GM19452 (cell line): ENCODE data around the gene EPN1.

Experiments used
- ATAC-seq: cut with Tn5 transposase; IDR thresholded peaks from one replicate; pipeline ENCODE4 v1.9.1; 2021; ENCODE audit not compliant: unreplicated experiment

The EPN1 gene

DNA sequence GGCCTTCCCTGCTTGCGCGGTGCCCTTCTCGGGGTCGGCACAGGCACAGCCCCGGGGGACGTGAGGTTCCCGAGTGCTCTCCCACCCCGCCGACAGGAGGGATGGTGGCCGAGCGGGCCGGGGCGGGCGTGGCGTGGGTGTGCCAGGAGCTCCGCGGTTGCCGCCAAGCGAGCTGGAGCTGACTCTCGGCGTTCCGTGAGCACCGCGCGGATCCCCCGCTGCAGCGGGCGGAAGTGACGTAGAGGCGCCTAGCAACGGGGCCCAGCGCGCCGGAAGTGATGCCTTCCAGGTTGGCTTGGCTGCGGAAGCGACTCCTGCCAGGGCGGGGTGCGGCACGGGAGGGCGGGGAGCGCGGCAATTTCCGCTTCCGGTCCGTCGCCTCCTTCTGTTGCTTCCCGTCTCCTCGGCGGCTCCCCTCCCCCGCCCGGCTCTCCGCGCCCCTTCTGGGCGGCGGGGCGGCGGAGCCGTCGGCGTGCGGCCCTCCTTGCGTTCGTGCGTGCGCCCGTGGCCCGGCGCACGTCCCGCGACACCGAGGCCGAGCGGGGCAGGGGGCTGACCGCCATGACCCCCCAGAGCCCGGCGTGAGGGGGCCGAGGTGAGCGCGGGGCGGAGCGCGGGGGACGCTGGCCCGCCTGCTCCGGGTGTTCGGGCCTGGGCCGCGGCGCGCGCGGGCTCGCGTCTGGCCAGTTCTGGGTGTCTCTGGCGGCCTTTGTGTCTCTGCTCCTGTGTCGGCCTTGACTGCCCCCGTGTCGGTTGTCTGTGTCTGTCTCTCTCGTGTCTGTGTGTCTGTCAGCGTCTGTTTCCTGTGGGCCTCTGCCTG is at the start of gene EPN1:
EPN1 (plus strand) TSS at position 386 of the 820 bp plus-strand sequence. CDS start 3,402 bp downstream, outside the sequence.
- ATAC-seq, result peak; percentile 64

- ATAC-seq, result no peak
These were observed 48.7 kb upstream of the EPN1 start for GRCh38 chr19:55626350-55626749.

DNA sequence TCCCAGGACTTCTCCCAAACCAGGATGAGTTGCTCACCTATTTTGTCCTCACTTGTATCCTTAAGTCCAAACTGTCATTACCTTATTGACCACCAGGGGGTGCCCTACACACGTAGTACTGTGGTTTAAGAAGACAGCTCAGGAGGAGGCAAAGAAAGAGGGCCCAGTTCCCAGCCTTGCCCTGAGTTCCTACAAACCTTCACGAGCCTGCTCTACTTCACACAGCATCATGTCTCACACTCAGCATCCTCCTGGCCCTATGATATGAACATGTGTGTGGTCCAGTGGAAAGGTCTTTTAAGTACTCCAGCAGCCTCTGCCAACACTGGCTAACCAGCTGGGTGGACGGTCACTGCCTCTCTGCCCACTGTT is 42.6 kb upstream of the EPN1 start:
- no peak for ATAC-seq

GRCh38 chr19:55633861-55634260 is 41.2 kb upstream of the EPN1 start:
- no peak for ATAC-seq

- ATAC-seq, result no peak
These were observed 39.7 kb upstream of the EPN1 start for GRCh38 chr19:55635334-55635717.

DNA sequence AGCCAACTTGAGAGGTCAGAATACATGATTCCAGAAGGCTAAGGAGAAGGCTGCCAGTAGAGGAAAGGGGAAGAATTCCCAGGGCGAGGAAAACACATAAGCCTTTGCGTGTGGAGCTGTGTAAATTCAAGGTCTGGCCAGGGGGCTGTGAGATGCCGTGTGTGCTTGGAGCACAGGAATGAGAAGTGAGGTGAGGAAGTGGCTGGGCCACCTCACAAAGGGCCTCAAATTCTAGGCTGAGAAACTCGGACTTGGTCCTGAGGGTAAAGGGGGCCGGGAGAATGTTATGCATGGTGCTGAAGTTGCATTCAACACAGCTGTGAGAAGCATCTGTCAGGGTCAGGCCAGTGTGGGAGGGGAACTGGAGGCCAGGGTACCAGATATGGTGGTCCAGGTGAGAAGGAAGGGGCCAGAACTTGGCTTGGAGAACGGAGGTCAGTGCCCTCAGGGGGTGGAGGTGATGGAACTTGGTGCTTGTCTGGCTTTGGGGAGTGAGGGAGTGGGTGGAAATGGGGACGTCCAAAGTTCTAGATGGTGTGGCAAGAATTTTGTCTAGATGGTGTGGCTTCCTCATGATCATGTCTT is 39.1 kb upstream of the EPN1 start:
- no peak for ATAC-seq

DNA sequence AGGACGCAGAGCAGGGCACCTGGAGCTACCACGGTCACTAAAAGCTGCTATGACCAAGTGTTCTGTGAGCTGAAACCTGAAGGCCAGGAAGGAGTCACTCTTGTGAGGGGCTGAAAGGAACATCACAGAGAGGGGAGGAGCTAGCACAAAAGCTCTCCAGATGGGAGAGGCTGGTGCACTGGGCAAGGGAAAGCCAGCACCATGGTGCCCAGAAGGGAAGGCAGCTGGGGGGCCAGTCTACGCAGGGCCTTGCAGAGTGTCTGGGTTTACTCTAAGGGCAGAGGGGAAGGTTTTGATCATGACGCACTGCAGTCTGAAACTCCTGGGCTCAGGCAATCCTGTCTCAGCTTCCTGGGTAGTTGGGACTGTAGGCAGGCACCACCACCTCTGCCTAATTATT is 38.3 kb upstream of the EPN1 start:
- ATAC-seq, result no peak

DNA sequence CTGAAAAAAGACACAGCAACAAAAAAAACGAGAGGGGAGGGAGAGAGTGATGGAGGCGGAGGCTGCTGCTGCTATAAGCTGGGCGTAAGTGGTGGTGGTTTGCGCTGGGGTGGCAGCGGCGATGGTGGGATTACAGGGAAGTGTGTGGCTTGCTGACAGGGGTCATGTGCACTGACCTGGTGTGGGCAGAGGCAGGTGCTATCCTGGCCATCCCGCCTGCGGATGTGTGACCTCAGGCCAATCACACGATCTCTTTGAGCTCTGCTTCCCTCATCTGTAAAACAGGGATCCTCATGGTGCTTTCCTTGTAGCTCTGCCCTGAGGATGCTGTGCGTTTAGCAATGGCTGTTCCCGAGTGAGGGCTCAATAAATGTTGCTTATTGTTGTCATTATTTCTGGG is 37.5 kb upstream of the EPN1 start:
- no peak for ATAC-seq

- no peak for ATAC-seq
These were observed 36.1 kb upstream of the EPN1 start for GRCh38 chr19:55638864-55639359.

GRCh38 chr19:55640043-55640576 is 34.9 kb upstream of the EPN1 start:
- ATAC-seq, result no peak

- ATAC-seq, result no peak
These were observed 34.2 kb upstream of the EPN1 start, which contains the start of gene ZNF580 for GRCh38 chr19:55640577-55641425. ZNF580 (plus strand) TSS chr19:55641002; CDS start chr19:55642509, 1,507 bp downstream.

DNA sequence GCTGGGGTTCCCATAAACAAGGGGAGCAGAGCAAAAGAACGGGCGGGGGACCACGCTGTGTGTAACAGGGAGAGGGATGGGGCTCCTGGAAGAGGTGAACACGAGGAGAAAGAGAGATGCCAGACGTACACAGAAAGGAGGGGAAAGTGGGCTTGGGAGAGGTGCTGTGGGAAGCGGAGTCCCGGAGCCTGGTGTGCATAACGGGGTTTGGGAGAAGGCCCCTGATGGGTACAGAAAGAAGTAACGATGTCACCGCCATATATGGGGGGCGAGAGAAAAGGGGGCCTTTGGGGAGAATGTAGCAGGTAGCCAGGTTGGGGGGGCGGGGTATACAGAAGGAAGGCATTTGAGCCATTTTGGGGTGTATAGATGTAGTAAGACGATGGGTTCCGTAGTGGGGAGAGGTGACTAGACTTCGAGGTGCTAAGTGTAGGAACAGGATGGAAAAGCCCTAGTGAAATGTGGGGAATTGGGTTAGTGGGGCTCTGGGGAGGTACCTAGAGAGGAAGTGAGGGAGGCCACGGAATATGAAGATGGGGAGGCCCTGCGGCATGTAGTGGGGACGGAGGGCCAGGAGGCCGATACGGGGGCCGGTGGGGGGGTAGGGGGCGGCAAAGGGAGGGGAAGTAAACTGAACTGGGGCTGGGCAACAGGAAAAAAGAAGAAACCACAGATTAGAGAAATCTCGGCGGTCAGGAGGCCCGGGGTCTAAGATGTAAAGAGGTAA is 33.4 kb upstream of the EPN1 start:
- no peak for ATAC-seq

DNA sequence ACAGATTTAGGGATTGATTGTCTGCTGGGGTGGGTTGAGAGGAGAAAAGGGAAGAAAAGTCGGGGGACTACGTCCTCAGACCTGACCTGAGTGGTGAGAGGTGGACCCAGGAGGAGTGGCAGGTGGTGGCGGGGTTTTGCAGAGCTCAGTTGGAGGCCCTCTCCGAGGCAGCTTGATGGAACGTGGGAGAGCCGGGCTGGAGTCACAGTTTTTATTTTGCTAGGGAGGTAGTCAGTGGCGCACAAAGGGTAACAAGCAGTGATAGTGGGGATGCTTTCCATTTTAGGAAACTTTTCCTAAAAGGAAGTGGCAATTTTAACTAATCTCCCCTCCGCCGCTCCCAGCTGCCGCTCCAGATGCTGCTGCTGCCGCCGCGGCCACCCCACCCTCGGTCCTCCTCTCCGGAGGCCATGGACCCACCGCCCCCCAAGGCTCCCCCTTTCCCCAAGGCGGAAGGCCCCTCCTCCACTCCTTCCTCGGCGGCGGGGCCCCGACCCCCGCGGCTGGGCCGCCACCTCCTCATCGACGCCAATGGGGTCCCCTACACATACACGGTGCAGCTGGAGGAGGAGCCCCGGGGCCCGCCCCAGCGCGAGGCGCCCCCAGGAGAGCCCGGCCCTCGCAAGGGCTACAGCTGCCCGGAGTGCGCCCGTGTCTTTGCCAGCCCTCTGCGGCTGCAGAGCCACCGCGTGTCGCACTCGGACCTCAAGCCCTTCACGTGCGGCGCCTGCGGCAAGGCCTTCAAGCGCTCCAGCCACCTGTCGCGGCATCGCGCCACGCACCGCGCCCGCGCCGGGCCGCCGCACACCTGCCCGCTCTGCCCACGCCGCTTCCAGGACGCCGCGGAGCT is 32.6 kb upstream of the EPN1 start:
- ATAC-seq, result no peak

GRCh38 chr19:55643003-55643886 is 31.8 kb upstream of the EPN1 start, which contains the start of gene ZNF581:
ZNF581 (plus strand) TSS chr19:55643649; CDS start chr19:55644572, 923 bp downstream.
- ATAC-seq, result no peak

- ATAC-seq, result no peak
These were observed 31.2 kb upstream of the EPN1 start for GRCh38 chr19:55643887-55644176.

DNA sequence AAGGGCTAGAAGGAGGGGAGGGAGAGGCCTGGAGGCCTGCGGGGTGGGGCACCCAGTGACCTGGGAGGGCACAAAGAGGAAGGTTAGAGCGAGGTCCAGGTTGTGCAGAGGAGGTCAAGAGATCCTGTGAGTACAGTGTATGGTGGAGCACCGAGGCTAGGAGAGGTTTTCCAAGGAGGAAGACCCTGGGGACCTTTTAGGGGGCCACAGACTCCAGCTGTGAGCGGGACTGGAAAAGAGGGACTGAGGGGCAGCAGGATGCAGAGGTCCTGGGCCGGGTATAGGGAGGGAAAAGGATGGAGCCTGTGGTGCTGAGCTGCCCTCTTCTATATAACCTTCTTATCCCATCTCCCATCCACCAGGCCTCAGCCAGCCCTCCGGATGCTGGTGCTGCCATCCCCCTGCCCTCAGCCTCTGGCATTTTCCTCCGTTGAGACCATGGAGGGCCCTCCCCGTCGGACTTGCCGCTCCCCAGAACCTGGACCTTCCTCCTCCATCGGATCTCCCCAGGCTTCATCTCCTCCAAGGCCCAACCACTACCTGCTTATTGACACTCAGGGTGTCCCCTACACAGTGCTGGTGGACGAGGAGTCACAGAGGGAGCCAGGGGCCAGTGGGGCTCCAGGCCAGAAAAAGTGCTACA is 30.7 kb upstream of the EPN1 start:
- no peak for ATAC-seq

DNA sequence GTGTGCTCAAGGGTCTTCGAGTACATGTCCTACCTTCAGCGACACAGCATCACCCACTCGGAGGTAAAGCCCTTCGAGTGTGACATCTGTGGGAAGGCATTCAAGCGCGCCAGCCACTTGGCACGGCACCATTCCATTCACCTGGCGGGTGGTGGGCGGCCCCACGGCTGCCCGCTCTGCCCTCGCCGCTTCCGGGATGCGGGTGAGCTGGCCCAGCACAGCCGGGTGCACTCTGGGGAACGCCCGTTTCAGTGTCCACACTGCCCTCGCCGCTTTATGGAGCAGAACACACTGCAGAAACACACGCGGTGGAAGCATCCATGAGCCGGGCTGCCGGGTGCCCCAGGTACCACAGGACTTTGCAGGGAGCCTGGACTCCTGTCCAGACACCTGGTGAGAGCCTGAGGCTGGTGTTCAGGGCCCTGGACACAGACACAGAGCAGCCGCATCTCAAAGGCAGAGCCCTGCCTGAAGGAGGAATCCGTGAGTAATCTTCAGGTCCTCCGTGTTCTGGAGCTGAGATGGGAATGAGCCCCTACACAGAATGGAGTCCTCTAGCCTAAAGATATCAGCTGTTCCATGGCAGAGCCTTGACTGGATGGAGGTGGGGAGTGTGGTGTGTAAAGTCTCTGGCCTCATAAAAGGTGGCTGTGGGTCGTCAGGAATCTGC is 30.0 kb upstream of the EPN1 start:
- no peak for ATAC-seq

DNA sequence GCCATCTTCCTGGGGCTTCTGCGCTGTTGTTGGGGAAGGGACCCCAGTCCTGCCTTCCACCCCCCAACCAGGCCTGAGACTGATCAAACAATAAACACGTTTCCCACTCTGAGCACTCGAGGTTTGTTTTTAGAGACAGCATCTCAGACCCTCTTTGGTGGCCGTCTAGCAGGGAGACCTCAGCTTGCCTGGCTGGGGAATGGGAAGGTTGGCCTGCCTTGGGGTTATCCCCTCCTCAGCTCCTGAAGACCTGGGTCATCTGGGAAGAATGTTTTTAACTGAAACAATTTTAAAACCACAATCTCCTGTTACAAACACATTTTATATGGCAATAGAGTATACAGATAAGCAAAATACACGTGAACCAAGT is 29.5 kb upstream of the EPN1 start:
- ATAC-seq, result no peak
